HEK293 (cell line): ENCODE results near the gene C11orf91.

Source experiments
- ELK4 ChIP-seq: IDR thresholded peaks from 2 replicates; pipeline ENCODE4 v1.6.1; 2011; ENCODE audit warnings: mild to moderate bottlenecking, low read depth, low read length, borderline replicate concordance
- FEZF1 ChIP-seq: fragments of 450-650 bp; formaldehyde crosslinking; IDR thresholded peaks from 2 replicates; pipeline ENCODE4 v1.5.1; 2016; ENCODE audit warnings: missing biosample characterization, missing genetic modification characterization
- KLF1 ChIP-seq: fragments of 450-650 bp; formaldehyde crosslinking; IDR thresholded peaks from 2 replicates; pipeline ENCODE4 v1.5.1; 2016; ENCODE audit warnings: missing biosample characterization, missing genetic modification characterization
- MYNN ChIP-seq: fragments of 450-650 bp; formaldehyde crosslinking; IDR thresholded peaks from 2 replicates; pipeline ENCODE4 v1.5.1; 2016; ENCODE audit warnings: missing biosample characterization, missing genetic modification characterization, borderline replicate concordance
- RBAK ChIP-seq: fragments of 450-650 bp; formaldehyde crosslinking; IDR thresholded peaks from 2 replicates; pipeline ENCODE4 v1.5.1; 2016; ENCODE audit warnings: missing biosample characterization, missing genetic modification characterization
- YY2 ChIP-seq: fragments of 450-650 bp; formaldehyde crosslinking; IDR thresholded peaks from 2 replicates; pipeline ENCODE4 v1.5.1; 2016; ENCODE audit warnings: missing biosample characterization, missing genetic modification characterization
- ZBTB7A ChIP-seq: fragments of 450-650 bp; formaldehyde crosslinking; IDR thresholded peaks from 2 replicates; pipeline ENCODE4 v1.5.1; 2016; ENCODE audit warnings: low read depth, missing biosample characterization, missing genetic modification characterization
- ZFP3 ChIP-seq: fragments of 450-650 bp; formaldehyde crosslinking; IDR thresholded peaks from 2 replicates; pipeline ENCODE4 v1.5.1; 2016; ENCODE audit warnings: low read depth, missing biosample characterization, missing genetic modification characterization
- ZNF114 ChIP-seq: fragments of 450-650 bp; formaldehyde crosslinking; IDR thresholded peaks from 2 replicates; pipeline ENCODE4 v1.5.0; 2017; ENCODE audit warnings: missing biosample characterization, missing genetic modification characterization
- ZNF146 ChIP-seq: fragments of 450-650 bp; formaldehyde crosslinking; IDR thresholded peaks from 2 replicates; pipeline ENCODE4 v1.5.1; 2016; ENCODE audit warnings: missing biosample characterization, missing genetic modification characterization
- ZNF174 ChIP-seq: fragments of 450-650 bp; formaldehyde crosslinking; IDR thresholded peaks from 2 replicates; pipeline ENCODE4 v1.5.0; 2017; ENCODE audit warnings: missing biosample characterization, mild to moderate bottlenecking, missing genetic modification characterization
- ZNF211 ChIP-seq: fragments of 450-650 bp; formaldehyde crosslinking; IDR thresholded peaks from 2 replicates; pipeline ENCODE4 v1.5.1; 2016; ENCODE audit warnings: low read depth, missing biosample characterization, missing genetic modification characterization
- ZNF23 ChIP-seq: fragments of 450-650 bp; formaldehyde crosslinking; IDR thresholded peaks from 2 replicates; pipeline ENCODE4 v1.5.1; 2016; ENCODE audit warnings: missing biosample characterization, missing genetic modification characterization, borderline replicate concordance
- ZNF239 ChIP-seq: fragments of 450-650 bp; formaldehyde crosslinking; IDR thresholded peaks from 2 replicates; pipeline ENCODE4 v1.5.1; 2016; ENCODE audit warnings: missing biosample characterization, missing genetic modification characterization
- ZNF24 ChIP-seq: fragments of 450-650 bp; formaldehyde crosslinking; IDR thresholded peaks from 2 replicates; pipeline ENCODE4 v1.5.1; 2016; ENCODE audit warnings: missing biosample characterization, missing genetic modification characterization
- ZNF266 ChIP-seq: fragments of 450-650 bp; formaldehyde crosslinking; IDR thresholded peaks from 2 replicates; pipeline ENCODE4 v1.5.1; 2016; ENCODE audit warnings: missing biosample characterization, missing genetic modification characterization, low read depth
- ZNF362 ChIP-seq: fragments of 450-650 bp; formaldehyde crosslinking; IDR thresholded peaks from 2 replicates; pipeline ENCODE4 v1.5.1; 2016; ENCODE audit warnings: missing biosample characterization, missing genetic modification characterization
- ZNF48 ChIP-seq: fragments of 450-650 bp; formaldehyde crosslinking; IDR thresholded peaks from 2 replicates; pipeline ENCODE4 v1.5.1; 2016; ENCODE audit warnings: missing biosample characterization, missing genetic modification characterization
- ZNF530 ChIP-seq: fragments of 450-650 bp; formaldehyde crosslinking; IDR thresholded peaks from 2 replicates; pipeline ENCODE4 v1.5.1; 2016; ENCODE audit warnings: low read depth, missing biosample characterization, missing genetic modification characterization
- ZNF558 ChIP-seq: fragments of 450-650 bp; formaldehyde crosslinking; IDR thresholded peaks from 2 replicates; pipeline ENCODE4 v1.5.1; 2016; ENCODE audit warnings: missing biosample characterization, missing genetic modification characterization
- ZNF571 ChIP-seq: fragments of 450-650 bp; formaldehyde crosslinking; IDR thresholded peaks from 2 replicates; pipeline ENCODE4 v1.5.0; 2017; ENCODE audit warnings: missing biosample characterization, missing genetic modification characterization
- ZNF585B ChIP-seq: fragments of 450-650 bp; formaldehyde crosslinking; IDR thresholded peaks from 2 replicates; pipeline ENCODE4 v1.5.1; 2016; ENCODE audit warnings: missing biosample characterization, missing genetic modification characterization
- ZNF621 ChIP-seq: fragments of 450-650 bp; formaldehyde crosslinking; IDR thresholded peaks from 2 replicates; pipeline ENCODE4 v1.5.1; 2017; ENCODE audit warnings: missing biosample characterization, missing genetic modification characterization
- ZNF629 ChIP-seq: fragments of 450-650 bp; formaldehyde crosslinking; IDR thresholded peaks from 2 replicates; pipeline ENCODE4 v1.5.1; 2017; ENCODE audit warnings: missing biosample characterization, missing genetic modification characterization
- ZNF747 ChIP-seq: fragments of 450-650 bp; formaldehyde crosslinking; IDR thresholded peaks from 2 replicates; pipeline ENCODE4 v1.5.1; 2016; ENCODE audit warnings: missing biosample characterization, missing genetic modification characterization
- ZNF768 ChIP-seq: fragments of 450-650 bp; formaldehyde crosslinking; IDR thresholded peaks from 2 replicates; pipeline ENCODE4 v1.5.1; 2018; ENCODE audit warnings: missing biosample characterization, mild to moderate bottlenecking, missing genetic modification characterization
- ZNF830 ChIP-seq: fragments of 450-650 bp; IDR thresholded peaks from 2 replicates; pipeline ENCODE4 v1.5.0; 2018; ENCODE audit warnings: missing biosample characterization, missing genetic modification characterization, low read depth, mild to moderate bottlenecking, moderate library complexity
- TF ChIP-seq, protein P1 (sequence below): fragments of 450-650 bp; formaldehyde crosslinking; IDR thresholded peaks from 2 replicates; pipeline ENCODE4 v1.5.1; 2016; ENCODE audit warnings: missing biosample characterization, missing genetic modification characterization
- TF ChIP-seq, protein P2 (sequence below): fragments of 450-650 bp; formaldehyde crosslinking; IDR thresholded peaks from 2 replicates; pipeline ENCODE4 v1.5.1; 2016; ENCODE audit warnings: missing biosample characterization, missing genetic modification characterization
- TF ChIP-seq, protein P3 (sequence below): fragments of 450-650 bp; formaldehyde crosslinking; IDR thresholded peaks from 2 replicates; pipeline ENCODE4 v1.5.1; 2016; ENCODE audit warnings: missing biosample characterization, missing genetic modification characterization
- TF ChIP-seq, protein P4 (sequence below): fragments of 450-650 bp; formaldehyde crosslinking; IDR thresholded peaks from 2 replicates; pipeline ENCODE4 v1.5.1; 2016; ENCODE audit warnings: missing biosample characterization, missing genetic modification characterization
- TF ChIP-seq, protein P5 (sequence below): fragments of 450-650 bp; formaldehyde crosslinking; IDR thresholded peaks from 2 replicates; pipeline ENCODE4 v1.5.0; 2017; ENCODE audit warnings: missing biosample characterization, missing genetic modification characterization, borderline replicate concordance

C11orf91 gene

DNA sequence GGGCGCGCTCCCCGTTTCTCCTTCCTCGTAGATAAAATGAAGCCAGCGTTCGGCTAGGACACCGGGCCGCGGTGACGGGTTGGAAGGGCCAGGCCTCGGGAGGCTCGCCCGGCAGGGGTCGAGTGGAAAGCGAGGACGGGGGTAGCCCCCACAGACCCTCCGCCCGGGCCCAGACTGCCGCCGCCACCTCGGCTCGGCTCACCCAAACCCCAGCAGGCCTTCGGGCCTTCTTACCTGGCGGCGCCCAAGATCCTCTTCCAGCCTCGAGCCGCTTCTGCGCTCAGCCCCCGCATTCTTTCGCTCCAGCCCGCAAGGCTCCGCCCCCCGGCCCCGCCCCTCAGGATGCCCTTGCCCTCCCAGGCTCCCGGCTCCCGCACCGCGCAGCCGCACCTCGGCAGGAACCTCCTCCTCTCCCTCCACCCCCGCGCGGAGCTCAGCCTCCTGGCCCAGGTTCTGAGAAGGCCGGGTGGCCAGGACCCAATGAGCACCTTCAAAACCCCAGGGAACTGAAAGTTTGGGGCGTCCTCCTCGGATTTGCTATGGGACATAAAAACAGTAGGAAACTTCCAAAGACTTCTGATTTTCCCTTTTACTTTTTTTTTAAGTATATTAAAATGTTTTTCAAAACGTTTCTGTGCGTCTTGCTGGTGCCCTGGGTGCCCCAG lies 35.7 kb upstream of the C11orf91 start, which contains the start of gene CD59 (continued):
- TF ChIP-seq ZNF571 (tag by site-specific recombination) (no peak), YY2 (tag by site-specific recombination) (no peak), ZNF530 (tag by site-specific recombination) (no peak), ZNF23 (tag by site-specific recombination) (no peak), ZNF24 (tag by site-specific recombination) (no peak), ELK4 (no peak), ZNF830 (no peak), KLF1 (no peak; the same call in 1 of the 2 replicates), ZNF146 (tag by site-specific recombination) (no peak), ZNF114 (tag by site-specific recombination) (no peak), ZNF266 (tag by site-specific recombination) (no peak), ZBTB7A (tag by site-specific recombination) (no peak), ZNF629 (no peak), ZNF239 (no peak), ZNF48 (tag by site-specific recombination) (no peak), FEZF1 (tag by site-specific recombination) (no peak), ZFP3 (tag by site-specific recombination) (no peak), RBAK (no peak), ZNF174 (no peak), ZNF747 (no peak), MYNN (tag by site-specific recombination) (no peak), ZNF558 (tag by site-specific recombination) (no peak), ZNF621 (tag by site-specific recombination) (no peak), ZNF768 (tag by site-specific recombination) (no peak), ZNF211 (no peak), ZNF585B (no peak), ZNF362 (no peak)
- TF ChIP-seq, protein P1, sequence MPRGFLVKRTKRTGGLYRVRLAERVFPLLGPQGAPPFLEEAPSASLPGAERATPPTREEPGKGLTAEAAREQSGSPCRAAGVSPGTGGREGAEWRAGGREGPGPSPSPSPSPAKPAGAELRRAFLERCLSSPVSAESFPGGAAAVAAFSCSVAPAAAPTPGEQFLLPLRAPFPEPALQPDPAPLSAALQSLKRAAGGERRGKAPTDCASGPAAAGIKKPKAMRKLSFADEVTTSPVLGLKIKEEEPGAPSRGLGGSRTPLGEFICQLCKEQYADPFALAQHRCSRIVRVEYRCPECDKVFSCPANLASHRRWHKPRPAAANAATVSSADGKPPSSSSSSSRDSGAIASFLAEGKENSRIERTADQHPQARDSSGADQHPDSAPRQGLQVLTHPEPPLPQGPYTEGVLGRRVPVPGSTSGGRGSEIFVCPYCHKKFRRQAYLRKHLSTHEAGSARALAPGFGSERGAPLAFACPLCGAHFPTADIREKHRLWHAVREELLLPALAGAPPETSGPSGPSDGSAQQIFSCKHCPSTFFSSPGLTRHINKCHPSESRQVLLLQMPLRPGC (tag by site-specific recombination) = peak; percentile 63
- TF ChIP-seq, protein P2, sequence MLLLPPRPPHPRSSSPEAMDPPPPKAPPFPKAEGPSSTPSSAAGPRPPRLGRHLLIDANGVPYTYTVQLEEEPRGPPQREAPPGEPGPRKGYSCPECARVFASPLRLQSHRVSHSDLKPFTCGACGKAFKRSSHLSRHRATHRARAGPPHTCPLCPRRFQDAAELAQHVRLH = no peak
- TF ChIP-seq, protein P3, sequence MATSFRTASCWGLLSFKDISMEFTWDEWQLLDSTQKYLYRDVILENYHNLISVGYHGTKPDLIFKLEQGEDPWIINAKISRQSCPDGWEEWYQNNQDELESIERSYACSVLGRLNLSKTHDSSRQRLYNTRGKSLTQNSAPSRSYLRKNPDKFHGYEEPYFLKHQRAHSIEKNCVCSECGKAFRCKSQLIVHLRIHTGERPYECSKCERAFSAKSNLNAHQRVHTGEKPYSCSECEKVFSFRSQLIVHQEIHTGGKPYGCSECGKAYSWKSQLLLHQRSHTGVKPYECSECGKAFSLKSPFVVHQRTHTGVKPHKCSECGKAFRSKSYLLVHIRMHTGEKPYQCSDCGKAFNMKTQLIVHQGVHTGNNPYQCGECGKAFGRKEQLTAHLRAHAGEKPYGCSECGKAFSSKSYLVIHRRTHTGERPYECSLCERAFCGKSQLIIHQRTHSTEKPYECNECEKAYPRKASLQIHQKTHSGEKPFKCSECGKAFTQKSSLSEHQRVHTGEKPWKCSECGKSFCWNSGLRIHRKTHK (tag by site-specific recombination) = no peak
- TF ChIP-seq, protein P4, sequence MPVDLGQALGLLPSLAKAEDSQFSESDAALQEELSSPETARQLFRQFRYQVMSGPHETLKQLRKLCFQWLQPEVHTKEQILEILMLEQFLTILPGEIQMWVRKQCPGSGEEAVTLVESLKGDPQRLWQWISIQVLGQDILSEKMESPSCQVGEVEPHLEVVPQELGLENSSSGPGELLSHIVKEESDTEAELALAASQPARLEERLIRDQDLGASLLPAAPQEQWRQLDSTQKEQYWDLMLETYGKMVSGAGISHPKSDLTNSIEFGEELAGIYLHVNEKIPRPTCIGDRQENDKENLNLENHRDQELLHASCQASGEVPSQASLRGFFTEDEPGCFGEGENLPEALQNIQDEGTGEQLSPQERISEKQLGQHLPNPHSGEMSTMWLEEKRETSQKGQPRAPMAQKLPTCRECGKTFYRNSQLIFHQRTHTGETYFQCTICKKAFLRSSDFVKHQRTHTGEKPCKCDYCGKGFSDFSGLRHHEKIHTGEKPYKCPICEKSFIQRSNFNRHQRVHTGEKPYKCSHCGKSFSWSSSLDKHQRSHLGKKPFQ = no peak
- TF ChIP-seq, protein P5, sequence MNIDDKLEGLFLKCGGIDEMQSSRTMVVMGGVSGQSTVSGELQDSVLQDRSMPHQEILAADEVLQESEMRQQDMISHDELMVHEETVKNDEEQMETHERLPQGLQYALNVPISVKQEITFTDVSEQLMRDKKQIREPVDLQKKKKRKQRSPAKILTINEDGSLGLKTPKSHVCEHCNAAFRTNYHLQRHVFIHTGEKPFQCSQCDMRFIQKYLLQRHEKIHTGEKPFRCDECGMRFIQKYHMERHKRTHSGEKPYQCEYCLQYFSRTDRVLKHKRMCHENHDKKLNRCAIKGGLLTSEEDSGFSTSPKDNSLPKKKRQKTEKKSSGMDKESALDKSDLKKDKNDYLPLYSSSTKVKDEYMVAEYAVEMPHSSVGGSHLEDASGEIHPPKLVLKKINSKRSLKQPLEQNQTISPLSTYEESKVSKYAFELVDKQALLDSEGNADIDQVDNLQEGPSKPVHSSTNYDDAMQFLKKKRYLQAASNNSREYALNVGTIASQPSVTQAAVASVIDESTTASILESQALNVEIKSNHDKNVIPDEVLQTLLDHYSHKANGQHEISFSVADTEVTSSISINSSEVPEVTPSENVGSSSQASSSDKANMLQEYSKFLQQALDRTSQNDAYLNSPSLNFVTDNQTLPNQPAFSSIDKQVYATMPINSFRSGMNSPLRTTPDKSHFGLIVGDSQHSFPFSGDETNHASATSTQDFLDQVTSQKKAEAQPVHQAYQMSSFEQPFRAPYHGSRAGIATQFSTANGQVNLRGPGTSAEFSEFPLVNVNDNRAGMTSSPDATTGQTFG = no peak
